Effector memory CD8-positive, alpha-beta T cell (primary cell): ENCODE results near the gene SPRYD4.

Experiments used
- ATAC-seq: fragments of 150-1000 bp; cut with Tn5 transposase; replicated peaks from 2 replicates; pipeline ENCODE4 v1.10.0; 2021; ENCODE audit warnings: mild to moderate bottlenecking, moderate library complexity
- DNase-seq, 3 experiments: peaks; one replicate each; pipeline ENCODE4 v3.0.0; 2021
- H3K27ac Mint-ChIP-seq, 2 donors: one replicate each; pipeline ENCODE4 v1.8.0; 2022; ENCODE audit warnings: mild to moderate bottlenecking in 2 of 2, mixed read lengths in 2 of 2, moderate library complexity in 2 of 2
- H3K27me3 Mint-ChIP-seq, 2 donors: one replicate each; pipeline ENCODE4 v1.8.0; 2022; ENCODE audit warnings: mixed read lengths in 2 of 2
- H3K36me3 Mint-ChIP-seq: one replicate; pipeline ENCODE4 v1.8.0; 2022; ENCODE audit warnings: mild to moderate bottlenecking, moderate library complexity, mixed read lengths; ENCODE audit not compliant: insufficient read depth
- H3K4me1 Mint-ChIP-seq, 2 donors: one replicate each; pipeline ENCODE4 v1.8.0; 2022; ENCODE audit warnings: low read depth in 2 of 2, mixed read lengths in 2 of 2
- H3K4me3 Mint-ChIP-seq, 2 donors: one replicate each; pipeline ENCODE4 v1.8.0; 2022; ENCODE audit warnings: mild to moderate bottlenecking in 2 of 2, mixed read lengths in 2 of 2, moderate library complexity in 2 of 2
- H3K9me3 Mint-ChIP-seq, 2 donors: one replicate each; pipeline ENCODE4 v1.8.0; 2022; ENCODE audit warnings: mixed read lengths in 2 of 2

SPRYD4 gene

DNA sequence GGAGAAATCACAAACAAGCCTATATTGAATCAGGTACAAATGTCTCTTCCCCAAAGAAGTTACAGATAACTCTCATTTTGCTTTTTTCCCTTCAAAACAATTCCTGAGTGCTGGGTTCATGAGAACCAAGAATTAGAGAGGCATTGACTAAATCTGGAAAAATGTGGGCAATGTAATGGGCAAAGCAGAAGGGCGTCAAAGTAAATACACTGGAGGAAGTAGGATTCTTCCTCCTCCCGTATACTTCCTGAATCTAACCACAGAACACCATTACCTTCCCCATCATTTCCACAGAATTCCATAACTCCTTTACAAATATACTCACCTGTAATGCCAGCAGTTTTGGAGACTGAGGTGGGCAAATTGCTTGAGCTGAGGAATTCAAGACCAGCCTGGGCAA lies 50.2 kb downstream of the SPRYD4 start:
- Mint-ChIP-seq H3K36me3 (no peaks in the 10 kb centered on the region), H3K4me1 (peaks cover 16 to 18% of the 10 kb centered on the region in 2 donors), H3K9me3 (no peaks in the 10 kb centered on the region), H3K27ac (no peak overlapping the region), H3K4me3 (no peak overlapping the region), H3K27me3 (peaks cover 0 to 6% of the 10 kb centered on the region in 2 donors)
- ATAC-seq: no peak
- DNase-seq: no peak

DNA sequence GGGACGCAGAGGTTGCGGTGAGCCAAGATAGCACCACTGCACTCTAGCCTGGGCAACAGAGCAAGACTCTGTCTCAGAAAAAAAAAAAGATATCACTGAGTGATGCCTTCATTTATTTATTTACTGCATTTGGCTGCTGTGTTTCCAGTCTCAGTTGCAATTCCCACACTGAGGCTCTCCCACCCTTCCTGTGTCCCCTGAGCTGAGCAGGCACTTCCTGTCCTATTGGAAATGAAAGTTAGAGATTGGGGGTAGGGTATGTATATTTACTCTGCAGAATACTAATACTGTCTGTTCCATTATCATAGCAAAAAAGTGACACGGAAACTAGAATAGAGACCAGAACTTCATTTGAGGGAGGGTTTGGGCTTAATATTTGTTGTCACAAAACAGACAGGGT lies 51.7 kb downstream of the SPRYD4 start:
- Mint-ChIP-seq H3K27ac (no peak overlapping the region), H3K4me1 (peaks cover 13 to 18% of the 10 kb centered on the region in 2 donors), H3K27me3 (peaks cover 0 to 6% of the 10 kb centered on the region in 2 donors), H3K36me3 (no peaks in the 10 kb centered on the region), H3K9me3 (no peaks in the 10 kb centered on the region), H3K4me3 (no peak overlapping the region)
- ATAC-seq (no peak), DNase-seq (no peak)

- peaks cover 13 to 18% of the 10 kb centered on the region in 2 donors for H3K4me1 Mint-ChIP-seq
- H3K36me3 Mint-ChIP-seq: no peaks in the 10 kb centered on the region
- H3K4me3 Mint-ChIP-seq: no peak overlapping the region
- H3K9me3 Mint-ChIP-seq: no peaks in the 10 kb centered on the region
- ATAC-seq (no peak), DNase-seq (no peak)
- H3K27ac Mint-ChIP-seq: no peak overlapping the region
- peaks cover 0 to 6% of the 10 kb centered on the region in 2 donors for H3K27me3 Mint-ChIP-seq
Measured at GRCh38 chr12:56520506-56520905, 52.1 kb downstream of the SPRYD4 start.

GRCh38 chr12:56521209-56521589 lies 52.8 kb downstream of the SPRYD4 start:
- Mint-ChIP-seq H3K27me3 (peaks cover 0 to 6% of the 10 kb centered on the region in 2 donors), H3K9me3 (no peaks in the 10 kb centered on the region), H3K36me3 (no peaks in the 10 kb centered on the region), H3K4me3 (peak overlapping the region; percentile 88 to 94), H3K4me1 (peaks cover 13 to 18% of the 10 kb centered on the region in 2 donors), H3K27ac (peak overlapping the region; percentile 92 to 97)
- DNase-seq: no peak
- peak; percentile 64 for ATAC-seq

GRCh38 chr12:56521590-56522371 lies 53.4 kb downstream of the SPRYD4 start, which contains the start of gene RBMS2:
RBMS2 (plus strand) TSS chr12:56521820; CDS start chr12:56522024, 204 bp downstream.
- Mint-ChIP-seq H3K36me3 (no peaks in the 10 kb centered on the region), H3K4me3 (peak within 1 kb of the TSS; percentile 88 to 94), H3K4me1 (peaks cover 13 to 18% of the 10 kb centered on the region in 2 donors), H3K27ac (peak within 1 kb of the TSS; percentile 92 to 97), H3K9me3 (no peaks in the 10 kb centered on the region), H3K27me3 (peaks cover 0 to 6% of the 10 kb centered on the region in 2 donors)
- peak; percentile 98 for ATAC-seq
- DNase-seq: peak; percentile 17 to 29 (median 21)

DNA sequence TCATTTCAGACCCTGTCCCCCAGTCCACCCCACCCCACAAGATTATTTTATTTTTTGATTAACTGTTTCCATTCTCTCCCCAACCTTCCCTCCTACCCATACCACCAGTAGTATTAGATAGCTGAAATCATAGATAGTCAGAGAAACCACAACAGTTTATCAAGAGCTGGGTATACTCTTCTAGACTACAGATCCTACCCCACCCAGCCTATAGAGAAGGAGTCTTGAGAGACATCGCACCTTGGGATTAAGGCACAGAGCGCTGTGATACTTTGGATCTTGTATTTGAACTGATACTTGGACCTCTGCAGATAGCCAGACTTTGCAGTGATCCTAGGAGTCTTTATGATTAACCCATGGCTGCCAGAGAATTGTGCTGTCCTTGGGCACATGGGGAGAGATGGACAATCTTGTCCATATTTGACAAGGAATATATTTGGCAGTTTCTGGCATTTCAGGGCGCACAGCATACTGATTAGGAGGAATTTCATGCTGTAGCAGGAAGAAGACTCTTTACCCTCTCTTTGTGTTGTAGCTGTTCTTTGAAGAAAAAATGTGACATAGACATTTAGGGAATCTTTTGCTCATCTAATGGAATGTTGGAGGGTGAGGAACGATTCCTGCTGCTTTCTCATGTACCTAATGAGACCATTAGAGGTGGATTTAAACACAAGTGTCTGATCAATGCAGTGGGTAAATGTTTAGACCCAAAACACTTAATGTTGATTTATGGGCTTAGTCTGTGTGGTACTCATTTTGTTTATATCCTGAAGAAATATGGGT lies 54.2 kb downstream of the SPRYD4 start:
- Mint-ChIP-seq H3K9me3 (no peaks in the 10 kb centered on the region), H3K4me3 (peak overlapping the region; percentile 88 to 94), H3K36me3 (no peaks in the 10 kb centered on the region), H3K27ac (peak overlapping the region; percentile 92 to 97), H3K27me3 (peaks cover 0 to 6% of the 10 kb centered on the region in 2 donors), H3K4me1 (peaks cover 13 to 18% of the 10 kb centered on the region in 2 donors)
- ATAC-seq (no peak), DNase-seq (no peak)

- DNase-seq (no peak), ATAC-seq (no peak)
- Mint-ChIP-seq H3K4me3 (no peak overlapping the region), H3K27ac (no peak overlapping the region), H3K27me3 (no peaks in the 10 kb centered on the region), H3K9me3 (no peaks in the 10 kb centered on the region), H3K4me1 (peaks cover 0 to 3% of the 10 kb centered on the region in 2 donors), H3K36me3 (no peaks in the 10 kb centered on the region)
Measured at GRCh38 chr12:56528846-56529245, 60.5 kb downstream of the SPRYD4 start.
